HG03469 (cell line): Measurements from ENCODE around the gene GAMT.

Source experiments
- ATAC-seq: cut with Tn5 transposase; IDR thresholded peaks from one replicate; pipeline ENCODE4 v1.9.1; 2021; ENCODE audit warnings: mild to moderate bottlenecking, moderate library complexity, moderate number of reproducible peaks; ENCODE audit not compliant: unreplicated experiment

Gene GAMT

GRCh38 chr19:1349211-1349610 lies 52.1 kb downstream of the GAMT start:
- no peak for ATAC-seq
